ENCODE data around the gene CTBP2.

- no peak for TF ChIP-seq POLR2A (IDR thresholded peaks at IDR 0.05)
- TF ChIP-seq CTCF (IDR thresholded peaks at IDR 0.05): no peak
Measured at GRCh38 chr10:124959564-124959963, 200.8 kb downstream of the CTBP2 start.

Data from thyroid gland (tissue), 4 donors.